Liver (tissue), 9 donors: Measurements from ENCODE around the gene L1TD1. TPM values are rescaled to one million over a fixed set of nuclear protein-coding genes. Genes with fewer than 3 reads are reported as not detected.

ENCODE experiments used
- DNase-seq: peaks from one replicate; pipeline ENCODE4 v3.0.0-alpha.2; 2017; ENCODE audit warnings: low spot score
- H3K27ac ChIP-seq, 2 donors: one replicate each; pipeline ENCODE4 v1.7.0; 2013; ENCODE audit warnings: inconsistent platforms in 2 of 2, low read length in 2 of 2, control low read depth in 1 of 2, low read depth in 1 of 2, mild to moderate bottlenecking in 1 of 2
- H3K27me3 ChIP-seq, 4 donors: one replicate each; pipeline versions ENCODE4 v1.6.1 to v1.7.0; 2013; ENCODE audit warnings: low read length in 3 of 4, inconsistent platforms in 1 of 4, mild to moderate bottlenecking in 1 of 4, moderate library complexity in 1 of 4; ENCODE audit not compliant: control insufficient read depth in 4 of 4, insufficient read depth in 4 of 4
- H3K36me3 ChIP-seq, 4 donors: one replicate each; pipeline versions ENCODE4 v1.6.1 to v1.7.0; 2013; ENCODE audit warnings: low read length in 3 of 4, mild to moderate bottlenecking in 3 of 4, low read depth in 1 of 4, moderate library complexity in 1 of 4; ENCODE audit not compliant: control insufficient read depth in 4 of 4, insufficient read depth in 3 of 4
- H3K4me1 ChIP-seq, 4 donors: one replicate each; pipeline versions ENCODE4 v1.6.1 to v1.7.0; 2013; ENCODE audit warnings: low read length in 3 of 4, mild to moderate bottlenecking in 3 of 4, moderate library complexity in 1 of 4; ENCODE audit not compliant: control insufficient read depth in 4 of 4, insufficient read depth in 4 of 4
- H3K4me3 ChIP-seq, 3 donors: one replicate each; pipeline versions ENCODE4 v1.6.1 to v1.7.0; 2013; ENCODE audit warnings: low read length in 3 of 3, control low read depth in 1 of 3, low read depth in 1 of 3, mild to moderate bottlenecking in 1 of 3
- H3K9ac ChIP-seq, 2 donors: one replicate each; pipeline ENCODE4 v1.7.0; 2013; ENCODE audit warnings: low read length in 2 of 2, mild to moderate bottlenecking in 2 of 2, moderate library complexity in 2 of 2, control low read depth in 1 of 2, low read depth in 1 of 2
- H3K9me3 ChIP-seq, 4 donors: one replicate each; pipeline versions ENCODE4 v1.6.1 to v1.7.0; 2013; ENCODE audit warnings: low read length in 3 of 4; ENCODE audit not compliant: control insufficient read depth in 4 of 4
- ATF3 ChIP-seq: IDR thresholded peaks from 2 replicates; pipeline ENCODE4 v1.6.1; 2016; ENCODE audit warnings: antibody characterized with exemption
- CTCF ChIP-seq: fragments of 150-350 bp; IDR thresholded peaks from 2 replicates; pipeline ENCODE4 v1.5.1; 2017; ENCODE audit warnings: improper control_type of control experiment, low read depth, low read length; ENCODE audit not compliant: missing input control
- FOXA2 ChIP-seq: IDR thresholded peaks from 2 replicates; pipeline ENCODE4 v1.6.1; 2016; ENCODE audit warnings: antibody characterized with exemption
- GABPA ChIP-seq, 2 donors: IDR thresholded peaks in 1 of 2; conservative IDR thresholded peaks in 1 of 2; 2 replicates each; pipeline ENCODE4 v1.6.1; 2016; ENCODE audit warnings: antibody characterized with exemption in 2 of 2, mild to moderate bottlenecking in 1 of 2, moderate library complexity in 1 of 2
- HNF4A ChIP-seq, 2 donors: conservative IDR thresholded peaks; 2 replicates each; pipeline ENCODE4 v1.6.1; 2016; ENCODE audit warnings: antibody characterized with exemption in 2 of 2, mild to moderate bottlenecking in 2 of 2
- JUND ChIP-seq, 2 donors: IDR thresholded peaks; 2 replicates each; pipeline ENCODE4 v1.6.1; 2016; ENCODE audit warnings: antibody characterized with exemption in 2 of 2
- MAX ChIP-seq: IDR thresholded peaks from 2 replicates; pipeline ENCODE4 v1.6.1; 2016; ENCODE audit warnings: antibody characterized with exemption
- NR2F2 ChIP-seq: IDR thresholded peaks from 2 replicates; pipeline ENCODE4 v1.6.1; 2016; ENCODE audit warnings: antibody characterized with exemption
- RAD21 ChIP-seq, 2 donors: IDR thresholded peaks; 2 replicates each; pipeline ENCODE4 v1.6.1; 2016; ENCODE audit warnings: antibody characterized with exemption in 2 of 2, mild to moderate bottlenecking in 2 of 2
- REST ChIP-seq: IDR thresholded peaks from 2 replicates; pipeline ENCODE4 v1.6.1; 2016; ENCODE audit warnings: antibody characterized with exemption, mild to moderate bottlenecking
- RXRA ChIP-seq, 2 donors: IDR thresholded peaks; 2 replicates each; pipeline ENCODE4 v1.6.1; 2017 to 2018; ENCODE audit warnings: antibody characterized with exemption in 2 of 2, mild to moderate bottlenecking in 1 of 2
- TAF1 ChIP-seq: conservative IDR thresholded peaks from 2 replicates; pipeline ENCODE4 v1.6.1; 2016; ENCODE audit warnings: antibody characterized with exemption, mild to moderate bottlenecking
- YY1 ChIP-seq: IDR thresholded peaks from 2 replicates; pipeline ENCODE4 v1.6.1; 2016; ENCODE audit warnings: antibody characterized with exemption, mild to moderate bottlenecking
- ZBTB33 ChIP-seq: IDR thresholded peaks from 2 replicates; pipeline ENCODE4 v1.6.1; 2016; ENCODE audit warnings: antibody characterized with exemption
- WGBS: extraction: QIAGEN DNeasy Blood & Tissue Kit; methylation state at CpG from one replicate; pipeline ENCODE4 v1.1.7; 2013; 5-methylcytosine and 5-hydroxymethylcytosine counted together
- polyA plus RNA-seq, 2 donors: library from polyadenylated mRNA; stranded (reverse) in 1 of 2; unstranded in 1 of 2; fragments of 200-250 nt in 1 of 2; fragments of >200 nt in 1 of 2; fragmentation: Nextera tagmentation in 1 of 2; extraction: Ambion mirVana in 1 of 2; gene quantifications; one replicate each; pipeline versions ENCODE4 v1.2.1 to v1.2.3, GENCODE V29; 2013 to 2015
- total RNA-seq, 2 donors: library from RNA; depleted of rRNA; stranded (reverse); fragments of >200 nt; gene quantifications; one replicate each; pipeline ENCODE4 v1.2.3, GENCODE V29; 2014
- donor health status: healthy.
- donor health status: healthy.
- donor health status: healthy.
- donor health status: healthy.
- donor health status: healthy.

L1TD1 gene
- total and polyA plus RNA-seq, 4 donors: under 0.01 to 0.14 (median 0.01) TPM; not detected in 1

GRCh38 chr1:62209931-62210595 lies 15.4 kb downstream of the L1TD1 start:
- Histone ChIP-seq H3K4me3 (no peak overlapping the region), H3K27ac (no peak overlapping the region)

More at GRCh38 chr1:62209931-62210595, 15.4 kb downstream of the L1TD1 start:
- TF ChIP-seq RXRA (IDR thresholded peaks at IDR 0.05): no peak
- TF ChIP-seq ZBTB33: no peak
- TF ChIP-seq ATF3: no peak
- TF ChIP-seq GABPA (IDR thresholded peaks at IDR 0.05 in 1 of 2, conservative IDR thresholded peaks at IDR 0.05 in 1 of 2): no peak
- TF ChIP-seq REST: no peak
- TF ChIP-seq FOXA2: no peak
- no peak for TF ChIP-seq NR2F2
- no peak for TF ChIP-seq HNF4A (conservative IDR thresholded peaks at IDR 0.05)
- no peak for TF ChIP-seq JUND (IDR thresholded peaks at IDR 0.05)
- no peak for TF ChIP-seq YY1
- TF ChIP-seq MAX: no peak
- TF ChIP-seq TAF1: no peak
- no peak for TF ChIP-seq CTCF
- no peak for TF ChIP-seq RAD21 (IDR thresholded peaks at IDR 0.05)
- no peaks in the 10 kb centered on the region for H3K4me1 ChIP-seq
- no peaks in the 10 kb centered on the region for H3K27me3 ChIP-seq
- DNase-seq: no peak
- no peak overlapping the region for H3K9ac ChIP-seq
- no peaks in the 10 kb centered on the region for H3K36me3 ChIP-seq
- H3K9me3 ChIP-seq: peaks cover 0 to 5% (median 3%) of the 10 kb centered on the region in 4 donors
- whole genome bisulfite sequencing: 81% methylated on average over 1 of the region's 1 CpG
